Inflammatory macrophage treated with lipopolysaccharide for 1 hour (primary cell): ENCODE measurements around the gene HLA-DPA1.
"Not testable (repeated sequence)": the region's sequence is repeated elsewhere in the genome, so short reads cannot be mapped to it uniquely, and the experiment has no call there.

Experiments used
- DNase-seq, 2 donors: peaks; one replicate each; pipeline ENCODE4 v3.0.0-alpha.2; 2020 to 2022

HLA-DPA1 gene

DNA sequence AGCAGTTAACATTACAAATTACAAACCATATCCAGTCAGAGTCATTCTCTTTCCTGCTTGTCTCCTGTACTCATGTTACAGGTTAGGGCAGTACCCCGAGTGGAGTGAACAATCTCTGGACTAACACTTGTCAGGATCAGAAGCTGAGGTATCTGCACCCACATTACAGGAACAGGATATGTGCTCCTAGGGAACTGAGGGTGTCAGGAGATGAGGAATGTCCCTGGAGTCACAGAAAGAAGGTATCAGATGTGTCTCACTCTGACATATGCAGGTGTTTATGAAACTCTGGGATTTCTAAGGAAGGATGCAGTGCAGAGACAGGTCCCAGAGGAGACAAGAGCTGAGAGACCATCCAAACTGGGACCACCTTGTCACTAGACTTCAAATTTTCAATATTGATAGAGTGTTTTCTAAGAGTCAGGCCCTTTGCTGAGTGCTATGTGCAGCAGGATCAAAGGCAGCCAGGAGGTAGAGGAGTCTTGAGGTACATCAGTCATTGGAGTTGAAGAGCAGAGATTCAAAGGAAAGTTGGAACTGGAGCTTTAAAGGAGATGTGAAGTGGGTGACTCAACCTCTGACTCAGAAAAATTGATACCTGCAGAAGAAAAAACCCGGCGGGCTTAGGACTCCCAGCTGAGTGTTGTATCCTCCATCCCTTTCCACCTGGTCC is 14.9 kb upstream of the HLA-DPA1 start:
- no peak for DNase-seq

DNA sequence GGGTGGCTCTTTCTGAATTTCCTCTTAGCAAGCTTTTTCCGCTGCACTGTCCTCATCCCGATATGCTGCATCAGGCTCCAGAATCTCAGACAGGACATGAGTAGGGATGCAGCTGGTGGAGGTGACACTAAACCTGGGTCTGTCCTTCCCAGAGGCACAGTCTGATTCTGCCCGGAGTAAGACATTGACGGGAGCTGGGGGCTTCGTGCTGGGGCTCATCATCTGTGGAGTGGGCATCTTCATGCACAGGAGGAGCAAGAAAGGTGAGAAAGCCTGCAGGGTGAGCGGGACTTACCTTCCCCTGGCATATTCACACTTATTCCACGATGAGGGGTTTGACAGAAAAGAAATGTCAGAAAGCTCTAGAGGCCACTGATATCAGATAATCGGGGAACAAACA is 12.2 kb upstream of the HLA-DPA1 start:
- no peak for DNase-seq

- peak; percentile 63 to 89 for DNase-seq
Measured at GRCh38 chr6:33082702-33083101, 9.3 kb upstream of the HLA-DPA1 start.

DNA sequence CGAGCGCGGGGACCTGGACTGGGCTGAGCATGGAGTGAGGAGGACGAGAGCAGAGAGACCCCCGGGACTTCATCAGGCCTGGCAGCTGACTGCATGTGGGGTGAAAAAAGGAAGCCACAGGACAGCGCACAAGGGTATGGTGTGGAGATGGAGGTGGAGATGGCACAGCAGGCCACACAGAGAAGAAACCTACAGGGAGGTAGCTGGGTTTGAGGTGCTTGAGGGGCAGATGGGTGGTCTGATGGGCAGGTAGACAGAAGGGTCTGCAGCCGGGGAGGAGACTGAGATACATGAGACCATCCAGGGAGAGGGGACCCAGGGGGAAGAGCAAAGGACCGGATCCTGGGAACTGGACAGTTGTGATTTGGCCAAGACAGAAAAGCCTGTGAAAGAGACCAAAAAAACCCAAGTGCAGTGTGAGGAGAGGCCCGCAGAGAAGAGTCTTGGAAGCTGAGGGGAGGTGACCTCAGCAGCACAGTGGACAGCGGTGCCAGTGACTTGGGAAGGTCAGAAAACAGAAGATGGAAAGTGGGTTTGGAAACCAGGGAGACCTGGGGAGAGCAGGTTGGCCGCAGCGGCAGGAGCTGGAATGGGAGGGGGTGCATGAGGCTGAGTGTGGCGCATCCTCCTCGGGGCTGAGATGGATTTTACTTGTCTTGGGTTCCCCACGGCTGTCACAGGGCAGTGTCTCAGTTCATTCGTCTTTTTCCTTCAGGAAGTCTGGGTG is 7.8 kb upstream of the HLA-DPA1 start:
- no peak for DNase-seq

DNA sequence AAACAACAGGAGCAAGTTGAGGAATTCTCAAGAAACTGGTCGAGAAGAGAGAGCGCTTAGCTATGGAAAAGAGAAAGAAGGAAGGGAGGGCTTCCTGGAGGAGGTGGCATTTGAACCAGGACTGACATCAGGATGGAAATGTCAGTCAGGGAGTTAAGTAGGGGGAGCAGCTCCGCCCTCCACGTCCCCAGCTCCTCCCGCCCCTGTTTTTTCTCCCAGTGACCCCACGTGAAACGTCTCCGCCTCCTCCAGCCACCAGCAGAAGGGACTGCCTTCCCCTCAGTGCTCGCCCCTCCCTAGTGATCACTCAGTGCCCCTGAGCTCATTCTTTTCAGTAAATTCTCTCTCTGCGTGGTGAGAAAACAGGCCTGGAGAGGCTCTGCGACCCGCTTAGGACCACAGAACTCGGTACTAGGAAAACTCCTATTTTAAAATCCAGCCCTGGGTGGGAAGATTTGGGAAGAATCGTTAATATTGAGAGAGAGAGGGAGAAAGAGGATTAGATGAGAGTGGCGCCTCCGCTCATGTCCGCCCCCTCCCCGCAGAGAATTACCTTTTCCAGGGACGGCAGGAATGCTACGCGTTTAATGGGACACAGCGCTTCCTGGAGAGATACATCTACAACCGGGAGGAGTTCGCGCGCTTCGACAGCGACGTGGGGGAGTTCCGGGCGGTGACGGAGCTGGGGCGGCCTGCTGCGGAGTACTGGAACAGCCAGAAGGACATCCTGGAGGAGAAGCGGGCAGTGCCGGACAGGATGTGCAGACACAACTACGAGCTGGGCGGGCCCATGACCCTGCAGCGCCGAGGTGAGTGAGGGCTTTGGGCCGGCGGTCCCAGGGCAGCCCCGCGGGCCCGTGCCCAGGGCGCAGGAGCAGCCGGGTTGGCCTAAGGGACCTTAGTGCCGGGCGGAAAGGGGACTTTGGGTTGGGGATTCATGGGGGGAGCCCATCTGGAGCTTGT is 7.0 kb upstream of the HLA-DPA1 start:
- DNase-seq = peak in 1 of 2 donors; percentile 51

DNA sequence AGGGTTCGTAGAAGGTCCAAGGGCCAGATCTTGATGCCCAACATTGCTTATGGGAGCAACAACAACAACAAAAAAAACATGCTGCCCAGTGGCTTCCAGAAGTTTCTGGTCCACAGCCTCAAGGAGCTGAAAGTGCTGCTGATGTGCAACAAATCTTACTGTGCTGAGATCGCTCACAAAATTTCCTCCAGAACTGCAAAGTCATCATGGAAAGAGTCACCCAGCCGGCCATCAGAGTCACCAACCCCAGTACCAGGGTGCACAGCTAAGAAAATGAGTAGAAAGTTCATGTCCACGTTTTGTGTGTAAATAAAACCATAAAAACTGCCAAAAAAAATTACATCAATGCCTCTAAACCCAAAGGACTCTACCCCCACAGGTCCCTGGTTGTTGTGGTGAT is 6.1 kb upstream of the HLA-DPA1 start:
- no peak for DNase-seq

DNA sequence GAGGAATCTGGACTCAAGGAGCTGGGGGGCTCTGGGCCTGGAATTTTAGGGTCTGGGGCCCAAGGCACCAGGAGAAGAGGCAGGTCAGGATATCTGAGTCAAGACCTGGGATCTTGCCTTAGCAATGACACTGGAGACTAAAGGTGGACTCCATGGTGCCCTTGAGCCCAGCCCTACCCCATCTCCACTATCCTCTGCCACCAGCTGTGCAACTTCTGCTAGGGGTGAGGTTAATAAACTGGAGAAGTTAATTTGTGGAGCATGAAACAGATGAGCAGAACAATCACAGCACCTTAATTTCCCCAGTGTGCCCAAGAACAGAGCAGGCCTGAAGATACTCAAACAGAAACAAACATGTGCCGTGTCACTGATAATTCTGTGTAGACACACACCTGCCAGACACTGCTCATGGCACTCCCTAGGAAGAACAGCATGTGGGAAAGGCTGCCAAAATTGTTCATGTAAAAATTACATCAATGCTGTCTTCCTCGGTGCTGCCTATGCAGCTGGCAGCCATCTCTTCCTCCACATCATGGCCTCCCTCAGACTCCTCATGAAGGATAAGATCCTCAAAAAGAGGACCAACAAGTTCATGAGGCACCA is 5.6 kb upstream of the HLA-DPA1 start:
- no peak for DNase-seq

- no peak for DNase-seq
Measured at GRCh38 chr6:33078442-33078841, 5.0 kb upstream of the HLA-DPA1 start.

DNA sequence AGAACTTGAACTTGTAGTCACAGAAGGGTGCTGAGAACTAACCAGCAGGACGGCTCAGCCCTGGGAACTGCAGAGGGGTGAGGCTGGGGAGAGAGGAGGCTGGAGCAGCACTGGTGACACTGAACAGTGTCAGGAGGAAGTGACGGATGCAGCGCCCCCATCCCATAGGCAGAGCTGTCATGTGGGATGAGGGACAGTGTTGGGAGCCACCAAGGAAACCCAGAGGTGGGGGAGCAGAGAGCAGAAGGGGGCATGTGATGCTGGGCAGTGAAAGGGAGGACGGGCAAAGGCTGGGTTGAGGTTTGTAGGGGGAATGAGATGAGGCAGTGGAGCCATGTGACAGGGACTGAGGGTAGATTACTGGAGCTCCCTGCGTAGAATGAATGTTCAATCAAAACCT is 4.5 kb upstream of the HLA-DPA1 start:
- DNase-seq = peak in 1 of 2 donors; percentile 34

DNA sequence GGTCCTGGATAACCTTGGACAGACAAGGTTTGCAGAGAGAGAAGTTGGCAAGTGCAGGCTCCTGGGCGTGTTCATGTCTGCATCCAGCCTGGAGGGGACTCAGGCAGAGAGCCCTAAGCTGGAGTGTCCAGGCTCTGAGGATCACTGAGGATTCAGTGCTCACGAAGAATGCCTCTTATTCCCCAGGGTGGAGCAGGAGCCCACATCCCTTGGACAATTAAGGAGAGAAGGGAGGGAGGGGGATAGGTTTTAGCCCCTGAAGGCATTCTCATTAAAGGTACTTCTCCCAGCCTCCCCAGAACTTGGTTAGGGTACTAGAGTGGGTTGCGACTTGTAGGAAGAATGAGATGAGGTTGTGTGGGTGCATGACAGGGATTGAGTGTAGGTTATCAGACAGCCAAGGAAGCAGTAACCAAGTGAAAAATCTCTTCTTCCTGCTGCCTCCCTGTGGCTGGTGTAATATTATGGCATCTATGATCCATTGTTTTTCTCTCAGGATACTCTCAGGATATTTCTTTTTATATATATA is 3.0 kb upstream of the HLA-DPA1 start:
- DNase-seq = no peak

GRCh38 chr6:33075568-33076405 is 2.3 kb upstream of the HLA-DPA1 start, which contains the start of gene HLA-DPB1:
TSS of gene HLA-DPB1 (plus strand) at chr6:33075990. CDS start at chr6:33076042, 52 bp downstream.
- peak; percentile 89 to 93 for DNase-seq

DNA sequence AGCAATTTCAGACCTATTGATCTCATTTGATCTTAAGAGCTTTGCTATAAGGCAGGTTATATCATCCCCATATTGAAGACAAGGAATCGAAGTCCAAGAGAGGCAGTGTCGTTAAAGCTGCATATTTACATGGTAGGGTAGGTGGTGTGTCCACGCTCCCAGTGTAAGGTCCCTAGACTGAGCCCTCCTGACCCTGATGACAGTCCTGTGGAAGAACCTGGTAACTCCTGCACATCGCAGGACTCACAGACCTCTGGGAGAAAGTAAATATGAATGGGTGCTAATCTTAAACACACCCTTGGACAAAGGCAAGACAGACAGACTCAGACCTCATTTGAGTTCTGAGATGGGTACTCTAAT is 1.7 kb upstream of the HLA-DPA1 start:
- DNase-seq = no peak

DNA sequence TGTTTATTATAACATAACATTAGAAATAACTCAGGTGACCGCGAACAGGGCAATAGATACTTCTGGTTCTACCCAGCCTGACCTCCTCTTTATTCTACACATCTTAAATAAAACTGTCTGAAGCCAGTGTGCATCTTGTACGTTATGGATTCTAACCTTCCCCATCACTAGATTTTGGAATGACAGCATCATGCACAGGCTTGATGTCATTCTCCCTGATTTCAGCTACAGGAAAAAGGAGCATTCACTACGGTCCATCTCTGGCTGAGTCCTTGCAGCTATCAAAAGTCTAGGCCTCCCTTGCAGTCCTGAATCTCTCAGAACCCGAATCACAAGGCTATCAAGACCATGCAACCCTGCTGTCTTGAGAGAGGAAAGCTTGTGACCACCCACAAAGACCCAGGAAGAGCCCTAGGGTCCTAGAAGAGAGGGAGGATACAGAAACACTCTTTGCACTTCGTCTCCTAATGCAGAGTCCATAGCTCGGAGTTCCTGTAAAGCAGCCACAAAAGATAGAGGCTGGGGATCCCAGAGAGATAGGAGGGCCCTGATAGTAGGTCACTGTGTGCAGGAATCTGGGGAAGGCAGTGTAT is 845 bp downstream of the HLA-DPA1 start:
- peak in 1 of 2 donors; percentile 26 for DNase-seq

DNA sequence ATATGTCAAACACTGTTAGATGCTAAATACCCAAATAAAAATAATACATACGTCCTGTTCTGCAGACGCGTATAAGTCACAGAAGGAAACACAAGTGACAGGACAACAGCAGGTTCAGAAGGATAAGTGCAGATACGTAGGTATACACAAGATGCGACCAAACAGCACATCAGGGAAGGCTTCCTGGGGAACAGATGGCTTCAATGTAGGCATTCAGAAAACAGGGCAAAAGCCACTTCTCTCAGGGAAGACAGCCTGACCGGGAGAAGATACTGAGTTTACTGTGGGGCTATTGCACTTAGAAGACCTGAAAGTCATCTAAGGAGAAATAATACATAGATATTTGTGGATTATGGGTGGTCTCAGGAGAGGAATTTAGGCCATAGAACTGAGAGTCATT is 1.9 kb downstream of the HLA-DPA1 start:
- DNase-seq = no peak

DNA sequence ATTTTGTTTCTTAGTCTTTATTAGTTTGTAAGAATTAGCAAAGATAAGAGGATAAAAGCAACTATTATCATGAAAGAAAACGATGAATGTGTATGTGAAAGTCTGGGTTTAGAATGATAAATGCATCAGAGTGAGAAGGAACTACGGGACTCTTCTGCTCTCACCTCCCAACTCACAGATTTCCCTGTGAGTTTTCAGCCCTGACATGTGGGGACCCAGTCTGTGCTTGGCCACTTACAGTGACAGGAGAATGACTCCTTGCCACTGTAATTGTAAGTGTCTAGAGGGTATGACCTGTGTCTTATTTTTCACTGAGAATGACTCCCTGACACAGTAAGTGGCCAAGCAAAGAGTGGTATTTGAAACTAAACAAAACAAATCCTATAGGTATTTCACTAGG is 2.5 kb downstream of the HLA-DPA1 start:
- no peak for DNase-seq

GRCh38 chr6:33069021-33069738 is 4.3 kb downstream of the HLA-DPA1 start:
- no peak for DNase-seq

DNA sequence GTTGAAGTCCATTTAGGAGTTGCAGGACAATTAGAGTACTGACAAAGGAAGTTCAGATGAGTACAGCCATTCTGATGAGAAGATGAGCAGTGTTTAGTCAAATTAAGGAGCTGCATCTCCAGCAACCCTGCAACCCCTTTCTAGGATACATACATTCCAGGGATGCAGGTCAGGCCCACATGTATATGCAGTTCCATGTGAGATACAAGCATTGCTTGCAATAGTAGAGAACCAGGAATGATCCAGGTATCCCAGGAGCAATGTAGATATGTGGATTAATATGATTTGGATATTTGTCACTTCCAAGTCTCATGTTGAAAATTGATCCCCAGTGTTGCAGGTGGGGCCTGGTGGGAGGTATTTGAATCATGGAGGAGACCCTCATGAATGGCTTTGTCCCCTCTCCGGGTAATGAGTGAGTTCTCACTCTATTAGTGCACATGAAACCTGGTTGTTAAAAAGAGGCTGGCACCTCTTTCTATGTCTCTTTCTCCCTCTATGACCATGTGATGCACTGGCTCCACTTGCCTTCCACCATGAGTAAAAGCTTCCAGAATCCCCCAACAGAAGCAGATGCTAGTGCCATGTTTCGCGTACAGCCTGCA is 6.4 kb downstream of the HLA-DPA1 start:
- no peak for DNase-seq

GRCh38 chr6:33065312-33065711 is 8.1 kb downstream of the HLA-DPA1 start:
- no peak for DNase-seq

DNA sequence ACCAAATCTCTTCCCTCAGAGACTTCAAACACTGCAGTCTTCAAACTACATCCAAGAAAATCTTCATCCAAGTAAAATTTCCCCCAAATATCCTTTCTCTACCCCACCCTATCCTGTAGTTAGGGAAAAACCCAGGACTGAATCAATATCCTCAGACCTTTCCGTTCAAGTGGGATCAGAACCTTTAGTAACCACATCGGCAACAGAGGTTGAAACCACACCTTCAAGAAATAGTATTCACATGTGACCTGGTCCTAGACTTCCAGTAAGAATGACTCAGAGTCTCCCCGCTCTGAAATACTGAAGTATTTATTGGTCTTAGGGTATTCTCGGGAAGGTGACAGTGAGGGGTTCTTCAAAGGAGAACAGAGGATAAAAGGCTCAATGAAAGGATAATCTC is 8.7 kb downstream of the HLA-DPA1 start:
- no peak for DNase-seq

DNA sequence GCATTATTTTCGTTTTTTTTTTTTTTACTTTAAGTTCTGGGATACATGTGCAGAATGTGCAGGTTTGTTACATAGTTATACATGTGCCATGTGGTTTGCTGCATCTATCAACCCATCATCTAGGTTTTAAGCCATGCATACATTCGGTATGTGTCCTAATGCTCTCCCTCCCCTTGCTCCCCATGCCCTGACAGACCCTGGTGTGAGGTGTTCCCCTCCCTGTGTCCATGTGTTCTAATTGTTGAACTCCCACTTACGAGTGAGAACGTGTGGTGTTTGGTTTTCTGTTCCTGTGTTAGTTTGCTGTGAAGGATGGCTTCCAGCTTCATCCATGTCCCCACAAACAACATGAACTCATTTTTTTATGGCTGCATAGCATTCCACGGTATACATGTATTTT is 10.0 kb downstream of the HLA-DPA1 start:
- DNase-seq = not testable (repeated sequence)
